Adrenal gland (tissue), 5 donors: Measurements from ENCODE around the gene MICAL3.

Experiments
- CTCF ChIP-seq, 6 experiments: fragments of 450-650 bp in 4 of 6; fragments of 200-600 bp in 2 of 6; sonication (generic) in 1 of 6; IDR thresholded peaks; 1 replicate in 5 of 6; 2 replicates in 1 of 6; pipeline versions ENCODE4 v1.5.1 to v1.8.0; 2016 to 2021; ENCODE audit warnings: antibody characterized with exemption in 6 of 6, mild to moderate bottlenecking in 2 of 6, moderate library complexity in 1 of 6
- POLR2A ChIP-seq, 2 donors: fragments of 450-650 bp; IDR thresholded peaks; one replicate each; pipeline ENCODE4 v1.6.1; 2017; ENCODE audit warnings: antibody characterized with exemption in 2 of 2, mild to moderate bottlenecking in 2 of 2, moderate library complexity in 1 of 2
- donor health status: DM: no; HTN: no; CAD: no.

GRCh38 chr22:18059094-18059417, 34.7 kb upstream of the MICAL3 start:
- no peak for TF ChIP-seq CTCF (IDR thresholded peaks at IDR 0.05)
- TF ChIP-seq POLR2A (IDR thresholded peaks at IDR 0.05): no peak
